Endodermal cell (in vitro differentiated cells): ENCODE data around the gene AUTS2. TPM values are rescaled to one million over a fixed set of nuclear protein-coding genes. Genes with fewer than 3 reads are reported as not detected.

Source experiments
- DNase-seq: peaks from one replicate; pipeline ENCODE4 v3.0.0-alpha.2; 2017
- H3K27ac ChIP-seq: 2 replicates; pipeline ENCODE4 v1.5.1; 2013; ENCODE audit warnings: mild to moderate bottlenecking, low read depth, low read length, moderate library complexity
- H3K27me3 ChIP-seq: 2 replicates; pipeline ENCODE4 v1.6.1; 2013; ENCODE audit warnings: mild to moderate bottlenecking, low read length, moderate library complexity; ENCODE audit not compliant: insufficient read depth, control insufficient read depth, poor library complexity, severe bottlenecking
- H3K36me3 ChIP-seq: 2 replicates; pipeline ENCODE4 v1.7.0; 2013; ENCODE audit warnings: mild to moderate bottlenecking, low read length, moderate library complexity; ENCODE audit not compliant: control insufficient read depth, insufficient read depth
- H3K4me1 ChIP-seq: one replicate; pipeline ENCODE4 v1.7.0; 2013; ENCODE audit warnings: low read length; ENCODE audit not compliant: control insufficient read depth, insufficient read depth
- H3K4me3 ChIP-seq: 2 replicates; pipeline ENCODE4 v1.5.1; 2013; ENCODE audit warnings: mild to moderate bottlenecking, low read length, moderate library complexity
- H3K9ac ChIP-seq: 2 replicates; pipeline ENCODE4 v1.6.1; 2013; ENCODE audit warnings: mild to moderate bottlenecking, low read length, moderate library complexity; ENCODE audit not compliant: poor library complexity, severe bottlenecking; ENCODE audit errors: extremely low read depth
- H3K9me3 ChIP-seq: 2 replicates; pipeline ENCODE4 v1.6.1; 2013; ENCODE audit warnings: mild to moderate bottlenecking, low read length, moderate library complexity; ENCODE audit not compliant: control insufficient read depth
- H3K27ac Mint-ChIP-seq: 2 replicates; pipeline ENCODE4 v1.8.0; 2020; ENCODE audit warnings: mixed read lengths
- H3K27me3 Mint-ChIP-seq: 2 replicates; pipeline ENCODE4 v1.8.0; 2021; ENCODE audit warnings: mild to moderate bottlenecking, mixed read lengths; ENCODE audit not compliant: insufficient read depth
- H3K36me3 Mint-ChIP-seq: 2 replicates; pipeline ENCODE4 v1.8.0; 2020; ENCODE audit warnings: low read depth, mixed read lengths
- H3K4me1 Mint-ChIP-seq: 2 replicates; pipeline ENCODE4 v1.8.0; 2020; ENCODE audit warnings: mixed read lengths
- H3K4me3 Mint-ChIP-seq: 2 replicates; pipeline ENCODE4 v1.8.0; 2020; ENCODE audit warnings: mild to moderate bottlenecking, moderate library complexity, mixed read lengths
- H3K9me3 Mint-ChIP-seq: 2 replicates; pipeline ENCODE4 v1.8.0; 2020; ENCODE audit warnings: mild to moderate bottlenecking, mixed read lengths
- WGBS, 2 experiments: methylation state at CpG; one replicate each; pipeline versions ENCODE4 v1.1.5 to v1.1.7; 2013; ENCODE audit warnings: missing lambda C conversion rate in 2 of 2, mixed read lengths in 1 of 2; ENCODE audit not compliant: insufficient coverage in 1 of 2, insufficient read length in 1 of 2; 5-methylcytosine and 5-hydroxymethylcytosine counted together
- total RNA-seq, 2 donors: library from RNA; stranded (reverse); fragmentation: NEBNext Ultra II Directional in 1 of 2; extraction: Animal tissue kit (Norgen Biotek cat#: 25700) in 1 of 2; gene quantifications; 2 replicates in 1 of 2; 3 replicates in 1 of 2; pipeline ENCODE4 v1.2.1, GENCODE V29; 2021
- TF ChIP-seq, protein P1 (sequence below): fragments of 200-600 bp; sonication (generic); conservative IDR thresholded peaks from 2 replicates; pipeline ENCODE4 v1.5.0; 2021; ENCODE audit warnings: antibody characterized with exemption, mild to moderate bottlenecking

The AUTS2 gene
- total RNA-seq, 2 donors from 2014 or later = 76.8 to 106 TPM

- DNase-seq = no peak
- Mint-ChIP-seq H3K4me3 (no peak overlapping the region), H3K4me1 (peaks cover 31% of the 10 kb centered on the region), H3K27me3 (no peaks in the 10 kb centered on the region), H3K9me3 (peaks cover 3% of the 10 kb centered on the region), H3K36me3 (peaks cover 18% of the 10 kb centered on the region), H3K27ac (no peak overlapping the region)
- peaks cover 8% of the 10 kb centered on the region for H3K4me1 ChIP-seq
- 86 to 94% methylated on average over 3 to 7 of the region's 7 CpGs for WGBS, 2 experiments
- no peaks in the 10 kb centered on the region for H3K27me3 ChIP-seq
- peaks cover 41% of the 10 kb centered on the region for H3K36me3 ChIP-seq
- H3K27ac ChIP-seq = no peak overlapping the region
- peaks cover 12% of the 10 kb centered on the region for H3K9me3 ChIP-seq
- H3K4me3 ChIP-seq = no peak overlapping the region
- TF ChIP-seq, protein P1, sequence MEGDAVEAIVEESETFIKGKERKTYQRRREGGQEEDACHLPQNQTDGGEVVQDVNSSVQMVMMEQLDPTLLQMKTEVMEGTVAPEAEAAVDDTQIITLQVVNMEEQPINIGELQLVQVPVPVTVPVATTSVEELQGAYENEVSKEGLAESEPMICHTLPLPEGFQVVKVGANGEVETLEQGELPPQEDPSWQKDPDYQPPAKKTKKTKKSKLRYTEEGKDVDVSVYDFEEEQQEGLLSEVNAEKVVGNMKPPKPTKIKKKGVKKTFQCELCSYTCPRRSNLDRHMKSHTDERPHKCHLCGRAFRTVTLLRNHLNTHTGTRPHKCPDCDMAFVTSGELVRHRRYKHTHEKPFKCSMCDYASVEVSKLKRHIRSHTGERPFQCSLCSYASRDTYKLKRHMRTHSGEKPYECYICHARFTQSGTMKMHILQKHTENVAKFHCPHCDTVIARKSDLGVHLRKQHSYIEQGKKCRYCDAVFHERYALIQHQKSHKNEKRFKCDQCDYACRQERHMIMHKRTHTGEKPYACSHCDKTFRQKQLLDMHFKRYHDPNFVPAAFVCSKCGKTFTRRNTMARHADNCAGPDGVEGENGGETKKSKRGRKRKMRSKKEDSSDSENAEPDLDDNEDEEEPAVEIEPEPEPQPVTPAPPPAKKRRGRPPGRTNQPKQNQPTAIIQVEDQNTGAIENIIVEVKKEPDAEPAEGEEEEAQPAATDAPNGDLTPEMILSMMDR = no peak
- no peak overlapping the region for H3K9ac ChIP-seq
Observed at GRCh38 chr7:70730451-70731110, 1132.3 kb downstream of the AUTS2 start.

- Histone ChIP-seq H3K9ac (no peak overlapping the region), H3K4me1 (no peaks in the 10 kb centered on the region), H3K9me3 (peaks cover 12% of the 10 kb centered on the region), H3K36me3 (peaks cover 53% of the 10 kb centered on the region), H3K27ac (no peak overlapping the region), H3K27me3 (no peaks in the 10 kb centered on the region), H3K4me3 (no peak overlapping the region)
- DNase-seq = no peak
- TF ChIP-seq, protein P1 = no peak
- Mint-ChIP-seq H3K4me3 (no peak overlapping the region), H3K9me3 (peaks cover 3% of the 10 kb centered on the region), H3K27me3 (no peaks in the 10 kb centered on the region), H3K4me1 (peaks cover 26% of the 10 kb centered on the region), H3K27ac (no peak overlapping the region), H3K36me3 (peaks cover 18% of the 10 kb centered on the region)
- 93 to 100% methylated on average over 1 to 2 of the region's 2 CpGs for whole genome bisulfite sequencing, 2 experiments
Observed at GRCh38 chr7:70733090-70733489, 1134.8 kb downstream of the AUTS2 start.

DNA sequence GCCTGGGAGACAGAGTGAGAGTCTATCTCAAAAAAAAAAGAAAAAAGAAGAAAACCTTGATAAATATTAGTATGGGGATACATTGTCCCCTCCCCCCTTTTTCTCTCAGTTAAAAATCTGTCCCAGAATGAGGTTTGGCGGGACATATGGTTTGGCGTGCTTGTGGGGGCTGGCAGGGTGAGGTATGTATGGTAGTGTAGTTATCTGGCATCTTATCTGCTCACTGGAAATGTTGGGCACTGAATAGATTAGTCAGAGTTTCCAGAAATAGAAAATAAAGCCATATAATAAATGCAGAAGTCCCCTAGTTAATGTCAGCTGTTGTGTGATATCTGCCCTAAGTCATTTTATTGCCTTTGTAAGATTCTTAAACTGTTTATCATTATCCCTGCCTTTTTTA lies 1136.1 kb downstream of the AUTS2 start:
- H3K36me3 Mint-ChIP-seq = peaks cover 20% of the 10 kb centered on the region
- Histone ChIP-seq H3K27me3 (no peaks in the 10 kb centered on the region), H3K27ac (no peak overlapping the region), H3K9me3 (peaks cover 12% of the 10 kb centered on the region), H3K36me3 (peaks cover 52% of the 10 kb centered on the region), H3K4me1 (no peaks in the 10 kb centered on the region), H3K9ac (no peak overlapping the region), H3K4me3 (no peak overlapping the region)
- 92% methylated on average over 2 of the region's 2 CpGs; no CpG with 5 or more reads in 1 of the 2 experiments for WGBS, 2 experiments
- peaks cover 18% of the 10 kb centered on the region for H3K4me1 Mint-ChIP-seq
- DNase-seq = no peak
- H3K9me3 Mint-ChIP-seq = peaks cover 3% of the 10 kb centered on the region
- H3K4me3 Mint-ChIP-seq = no peak overlapping the region
- no peak overlapping the region for H3K27ac Mint-ChIP-seq
- TF ChIP-seq, protein P1 = no peak
- no peaks in the 10 kb centered on the region for H3K27me3 Mint-ChIP-seq
